H9 (cell line): Measurements from ENCODE around the gene ACACA. TPM values are rescaled to one million over a fixed set of nuclear protein-coding genes. Genes with fewer than 3 reads are reported as not detected.
A peak's percentile ranks its signal among the peaks of the same experiment; 100 is the strongest.

Experiments
- DNase-seq: peaks from one replicate; pipeline ENCODE4 v3.0.0-alpha.2; 2017
- H2AFZ ChIP-seq: one replicate; pipeline ENCODE4 v1.6.1; 2013; ENCODE audit warnings: mild to moderate bottlenecking, low read length, control low read depth, moderate library complexity
- H2AK5ac ChIP-seq: 2 replicates; pipeline ENCODE4 v1.6.1; 2013; ENCODE audit warnings: low read length, control low read depth, mixed read lengths; ENCODE audit not compliant: insufficient read length
- H2BK120ac ChIP-seq: one replicate; pipeline ENCODE4 v1.6.1; 2013; ENCODE audit warnings: low read depth, mild to moderate bottlenecking, low read length, control low read depth, inconsistent platforms; ENCODE audit not compliant: poor library complexity, severe bottlenecking
- H2BK12ac ChIP-seq: 2 replicates; pipeline ENCODE4 v1.6.1; 2013; ENCODE audit warnings: low read length, control low read depth, mixed read lengths, low read depth; ENCODE audit not compliant: insufficient read length
- H2BK15ac ChIP-seq: 2 replicates; pipeline ENCODE4 v1.6.1; 2013; ENCODE audit warnings: low read depth, low read length, control low read depth
- H2BK20ac ChIP-seq: one replicate; pipeline ENCODE4 v1.6.1; 2013; ENCODE audit warnings: low read depth, mild to moderate bottlenecking, low read length, control low read depth, inconsistent platforms; ENCODE audit not compliant: poor library complexity, severe bottlenecking
- H2BK5ac ChIP-seq: 2 replicates; pipeline ENCODE4 v1.6.1; 2013; ENCODE audit warnings: low read length, control low read depth, mixed read lengths; ENCODE audit not compliant: insufficient read length
- H3K14ac ChIP-seq: 2 replicates; pipeline ENCODE4 v1.6.1; 2013; ENCODE audit warnings: low read length, control low read depth; ENCODE audit not compliant: insufficient read depth
- H3K18ac ChIP-seq: 2 replicates; pipeline ENCODE4 v1.6.1; 2013; ENCODE audit warnings: low read depth, mild to moderate bottlenecking, mixed read lengths, low read length, control low read depth; ENCODE audit not compliant: insufficient read length
- H3K23ac ChIP-seq: 2 replicates; pipeline ENCODE4 v1.6.1; 2013; ENCODE audit warnings: low read length, control low read depth, mixed read lengths, low read depth; ENCODE audit not compliant: insufficient read length
- H3K23me2 ChIP-seq: 2 replicates; pipeline ENCODE4 v1.6.1; 2013; ENCODE audit warnings: low read depth, mild to moderate bottlenecking, mixed read lengths, low read length, control low read depth; ENCODE audit not compliant: insufficient read length, poor library complexity, severe bottlenecking
- H3K27ac ChIP-seq: 2 replicates; pipeline ENCODE4 v1.5.1; 2013; ENCODE audit warnings: low read length, control low read depth, mixed read lengths, low read depth; ENCODE audit not compliant: insufficient read length
- H3K27me3 ChIP-seq: 2 replicates; pipeline ENCODE4 v1.6.1; 2013; ENCODE audit warnings: low read length, control low read depth, inconsistent platforms; ENCODE audit not compliant: insufficient read depth
- H3K4ac ChIP-seq: 2 replicates; pipeline ENCODE4 v1.6.1; 2013; ENCODE audit warnings: low read depth, mild to moderate bottlenecking, control low read depth, inconsistent platforms, low read length, moderate library complexity
- H3K4me1 ChIP-seq: 2 replicates; pipeline ENCODE4 v1.6.1; 2013; ENCODE audit warnings: low read length, control low read depth, inconsistent platforms; ENCODE audit not compliant: insufficient read depth
- H3K4me2 ChIP-seq: 2 replicates; pipeline ENCODE4 v1.6.1; 2013; ENCODE audit warnings: low read length, control low read depth, mixed read lengths; ENCODE audit not compliant: insufficient read length, insufficient read depth
- H3K56ac ChIP-seq: 2 replicates; pipeline ENCODE4 v1.6.1; 2013; ENCODE audit warnings: low read depth, mild to moderate bottlenecking, mixed read lengths, low read length, control low read depth; ENCODE audit not compliant: insufficient read length
- H3K79me1 ChIP-seq: 2 replicates; pipeline ENCODE4 v1.6.1; 2013; ENCODE audit warnings: low read depth, mild to moderate bottlenecking, moderate library complexity, low read length, control low read depth, inconsistent platforms; ENCODE audit not compliant: insufficient read depth, poor library complexity, severe bottlenecking
- H3K79me2 ChIP-seq: 2 replicates; pipeline ENCODE4 v1.6.1; 2013; ENCODE audit warnings: low read length, control low read depth, inconsistent platforms; ENCODE audit not compliant: insufficient read depth
- H3K9ac ChIP-seq: 2 replicates; pipeline ENCODE4 v1.6.1; 2013; ENCODE audit warnings: low read length, control low read depth, mixed read lengths; ENCODE audit not compliant: insufficient read length; ENCODE audit errors: extremely low read depth
- H3K9me3 ChIP-seq: one replicate; pipeline ENCODE4 v1.6.1; 2013; ENCODE audit warnings: low read depth, low read length, inconsistent platforms; ENCODE audit not compliant: control insufficient read depth
- H3T11ph ChIP-seq: one replicate; pipeline ENCODE4 v1.6.1; 2013; ENCODE audit warnings: mild to moderate bottlenecking, low read length, control low read depth, inconsistent platforms
- H4K20me1 ChIP-seq: one replicate; pipeline ENCODE4 v1.6.1; 2013; ENCODE audit not compliant: control insufficient read depth, insufficient read length, insufficient read depth
- H4K5ac ChIP-seq: 2 replicates; pipeline ENCODE4 v1.6.1; 2013; ENCODE audit warnings: low read depth, mild to moderate bottlenecking, mixed read lengths, low read length, control low read depth; ENCODE audit not compliant: insufficient read length
- H4K8ac ChIP-seq: replicated peaks from 2 replicates; pipeline ENCODE4 v1.6.1; 2013; ENCODE audit warnings: low read length, control low read depth, mixed read lengths, low read depth; ENCODE audit not compliant: insufficient read length
- H4K91ac ChIP-seq: 2 replicates; pipeline ENCODE4 v1.6.1; 2013; ENCODE audit warnings: low read depth, mild to moderate bottlenecking, moderate library complexity, mixed read lengths, low read length, control low read depth; ENCODE audit not compliant: insufficient read length
- H3K27ac Mint-ChIP-seq, 3 experiments: 2 replicates in 2 of 3; 3 replicates in 1 of 3; pipeline ENCODE4 v1.8.0; 2020 to 2021; ENCODE audit warnings: mixed read lengths in 3 of 3, mild to moderate bottlenecking in 1 of 3, moderate library complexity in 1 of 3
- H3K27me3 Mint-ChIP-seq: 2 replicates; pipeline ENCODE4 v1.8.0; 2021; ENCODE audit warnings: low read depth, mild to moderate bottlenecking, moderate library complexity, mixed read lengths
- H3K36me3 Mint-ChIP-seq, 3 experiments: 2 replicates in 2 of 3; 3 replicates in 1 of 3; pipeline ENCODE4 v1.8.0; 2020 to 2021; ENCODE audit warnings: low read depth in 3 of 3, mixed read lengths in 3 of 3; ENCODE audit not compliant: insufficient read depth in 1 of 3
- H3K4me1 Mint-ChIP-seq, 2 experiments: 2 replicates each; pipeline ENCODE4 v1.8.0; 2020; ENCODE audit warnings: mixed read lengths in 2 of 2
- H3K4me3 Mint-ChIP-seq, 2 experiments: 2 replicates in 1 of 2; 3 replicates in 1 of 2; pipeline ENCODE4 v1.8.0; 2020 to 2021; ENCODE audit warnings: mild to moderate bottlenecking in 2 of 2, mixed read lengths in 2 of 2, moderate library complexity in 1 of 2
- H3K9me3 Mint-ChIP-seq, 2 experiments: 2 replicates in 1 of 2; 3 replicates in 1 of 2; pipeline ENCODE4 v1.8.0; 2020; ENCODE audit warnings: mild to moderate bottlenecking in 2 of 2, mixed read lengths in 2 of 2, moderate library complexity in 1 of 2
- CTCF ChIP-seq: fragments of 200-600 bp; sonication (generic); conservative IDR thresholded peaks from 3 replicates; pipeline ENCODE4 v1.8.0; 2021; ENCODE audit warnings: antibody characterized with exemption, mild to moderate bottlenecking
- WGBS: extraction: QIAGEN DNeasy Blood & Tissue Kit; methylation state at CpG from one replicate; pipeline ENCODE4 v1.1.7; 2013; ENCODE audit warnings: missing lambda C conversion rate, low lambda C conversion rate, mixed read lengths; ENCODE audit not compliant: insufficient read length; ENCODE audit errors: extremely low coverage; 5-methylcytosine and 5-hydroxymethylcytosine counted together
- total RNA-seq: library from RNA; stranded (reverse); gene quantifications from 2 replicates; pipeline ENCODE4 v1.2.1, GENCODE V29; 2021

The ACACA gene
- total RNA-seq, 1 experiment from 2014 or later: 135 TPM

GRCh38 chr17:37295888-37296287, 110.7 kb downstream of the ACACA start:
- Histone ChIP-seq H4K5ac (no peak overlapping the region), H3K4me1 (peaks cover 13% of the 10 kb centered on the region; the same call in 1 of the 2 replicates), H2BK12ac (no peak overlapping the region), H3K4me2 (no peak overlapping the region), H4K8ac (no peak overlapping the region), H3K56ac (no peak overlapping the region), H2BK15ac (no peak overlapping the region), H3K27ac (no peak overlapping the region), H3K23ac (no peak overlapping the region), H4K91ac (no peak overlapping the region), H3K9ac (no peak overlapping the region), H3K27me3 (no peaks in the 10 kb centered on the region), H3K9me3 (no peaks in the 10 kb centered on the region), H3K79me1 (peaks cover 3% of the 10 kb centered on the region), H3K79me2 (peaks cover 5% of the 10 kb centered on the region; the same call in 1 of the 2 replicates), H4K20me1 (no peaks in the 10 kb centered on the region), H3K4ac (no peak overlapping the region), H2AK5ac (no peak overlapping the region), H3K18ac (no peak overlapping the region), H2BK120ac (no peak overlapping the region), H2BK5ac (no peak overlapping the region), H3T11ph (no peak overlapping the region), H3K14ac (no peak overlapping the region), H2AFZ (no peak overlapping the region), H3K23me2 (no peaks in the 10 kb centered on the region), H2BK20ac (no peak overlapping the region)
- no peaks in the 10 kb centered on the region; a peak in 1 of 5 replicates for H3K9me3 Mint-ChIP-seq
- H3K27me3 Mint-ChIP-seq: no peaks in the 10 kb centered on the region
- H3K4me3 Mint-ChIP-seq: no peak overlapping the region
- DNase-seq: no peak
- peak overlapping the region in 1 of 3 experiments; percentile 96; a peak in 1 of 7 replicates for H3K27ac Mint-ChIP-seq
- TF ChIP-seq CTCF: no peak
- peaks cover 41 to 56% of the 10 kb centered on the region in 2 experiments for H3K4me1 Mint-ChIP-seq
- WGBS: no CpG with 5 or more reads among the region's 2 CpGs
- H3K36me3 Mint-ChIP-seq: no peaks in the 10 kb centered on the region; a peak in 2 of 7 replicates
